NCI-H146 treated with DMSO at 0.1 percent for 48 hours (cell line): ENCODE data around the gene NOC2L.

ENCODE experiments used
- DNase-seq: peaks from one replicate; lab custom pipeline; 2025; ENCODE audit not compliant: unreplicated experiment; lab: John Stamatoyannopoulos, UW

Gene NOC2L

DNA sequence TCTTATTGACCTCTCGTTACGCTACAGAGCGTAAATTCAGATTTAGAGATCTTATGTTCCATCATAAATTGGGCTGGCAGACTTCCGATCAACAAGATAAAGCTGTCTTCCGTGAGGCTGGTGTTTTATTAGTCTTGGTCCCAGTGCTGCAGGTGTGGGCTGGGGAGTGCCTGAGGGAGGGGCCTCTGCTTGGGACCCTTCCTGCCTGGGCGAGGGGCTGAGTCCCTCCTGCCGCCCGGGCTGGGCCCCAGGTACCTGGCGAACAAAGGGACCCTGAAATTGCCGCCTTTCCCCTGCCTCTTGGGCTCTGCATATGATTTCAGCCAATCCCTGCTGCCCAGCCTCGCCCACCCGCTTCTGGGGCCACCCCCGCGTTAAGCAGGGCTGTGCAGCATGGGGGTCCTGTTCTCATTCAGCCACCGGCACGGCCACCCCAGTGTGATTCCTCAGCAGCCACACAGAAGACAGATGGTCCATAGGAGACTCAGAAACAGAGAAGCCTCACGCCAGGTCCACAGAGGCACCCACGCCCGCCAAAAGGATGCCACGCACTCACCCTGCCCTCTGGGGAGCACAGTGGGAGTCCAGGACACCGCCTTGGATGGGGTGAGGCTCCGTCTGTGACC lies 41.5 kb downstream of the NOC2L start:
- DNase-seq: no peak

- DNase-seq: no peak
These were observed 42.0 kb downstream of the NOC2L start for GRCh38 chr1:917076-917459.

GRCh38 chr1:916173-917075 lies 42.6 kb downstream of the NOC2L start:
- no peak for DNase-seq

DNA sequence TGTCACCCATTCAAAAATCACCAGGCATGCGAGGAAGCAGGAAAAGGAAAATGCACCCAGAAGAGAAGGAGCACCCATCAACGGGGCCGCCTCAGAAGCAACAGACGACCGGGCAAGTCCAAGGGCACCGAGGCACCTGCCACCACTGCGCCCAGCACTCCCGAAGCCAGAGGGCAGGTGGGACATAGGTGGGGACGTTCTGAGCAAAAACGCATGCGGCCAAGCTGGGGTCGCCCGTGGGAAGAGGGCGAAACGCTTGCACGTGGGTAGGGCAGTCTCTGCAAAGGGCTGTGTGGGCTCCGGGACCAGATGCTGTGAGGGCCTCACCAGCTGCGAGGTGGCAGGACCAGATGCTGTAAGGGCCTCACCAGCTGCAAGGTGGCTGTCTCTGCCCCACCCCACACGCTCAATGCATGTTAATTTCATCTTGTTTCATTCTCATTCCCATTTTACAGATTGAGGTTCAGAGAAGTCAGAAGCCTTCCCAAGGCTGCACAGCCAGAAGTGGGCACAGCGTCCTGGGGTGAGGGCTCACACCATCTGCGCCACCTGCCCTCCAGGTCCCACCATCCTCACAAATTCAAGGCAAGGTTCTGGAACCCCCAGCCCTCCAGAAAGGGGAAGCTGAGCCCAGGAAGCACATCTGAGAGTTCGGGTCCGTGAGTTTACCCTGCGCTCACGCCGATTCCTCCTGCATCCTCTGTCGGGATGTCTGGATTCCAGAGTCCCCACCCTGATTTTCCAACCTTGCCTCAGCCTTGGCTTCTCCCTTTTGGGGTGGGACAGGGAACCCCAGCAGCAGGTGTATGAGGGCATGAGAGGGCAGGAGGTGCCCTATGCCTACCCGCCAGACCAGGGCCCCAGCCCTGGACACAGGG lies 43.5 kb downstream of the NOC2L start:
- DNase-seq: no peak

DNA sequence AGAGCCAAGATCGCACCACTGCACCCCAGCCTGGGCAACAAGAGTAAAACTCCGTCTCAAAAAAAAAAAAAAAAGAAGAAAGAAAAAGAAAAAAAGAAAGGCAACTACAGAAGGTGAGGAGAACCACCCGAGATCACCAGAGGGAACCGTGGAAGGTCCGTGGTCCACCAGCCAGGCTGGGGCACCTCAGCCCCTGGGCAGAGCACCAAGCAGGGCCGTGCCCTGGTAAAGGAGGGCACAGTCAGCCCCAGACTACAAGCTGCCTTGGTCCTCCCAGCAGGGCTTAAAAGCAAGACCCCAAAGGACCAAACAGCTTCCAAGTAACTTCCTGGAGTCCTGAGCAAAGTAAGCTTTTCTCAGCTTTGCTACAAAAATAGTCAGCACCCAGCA lies 44.2 kb downstream of the NOC2L start:
- no peak for DNase-seq

DNA sequence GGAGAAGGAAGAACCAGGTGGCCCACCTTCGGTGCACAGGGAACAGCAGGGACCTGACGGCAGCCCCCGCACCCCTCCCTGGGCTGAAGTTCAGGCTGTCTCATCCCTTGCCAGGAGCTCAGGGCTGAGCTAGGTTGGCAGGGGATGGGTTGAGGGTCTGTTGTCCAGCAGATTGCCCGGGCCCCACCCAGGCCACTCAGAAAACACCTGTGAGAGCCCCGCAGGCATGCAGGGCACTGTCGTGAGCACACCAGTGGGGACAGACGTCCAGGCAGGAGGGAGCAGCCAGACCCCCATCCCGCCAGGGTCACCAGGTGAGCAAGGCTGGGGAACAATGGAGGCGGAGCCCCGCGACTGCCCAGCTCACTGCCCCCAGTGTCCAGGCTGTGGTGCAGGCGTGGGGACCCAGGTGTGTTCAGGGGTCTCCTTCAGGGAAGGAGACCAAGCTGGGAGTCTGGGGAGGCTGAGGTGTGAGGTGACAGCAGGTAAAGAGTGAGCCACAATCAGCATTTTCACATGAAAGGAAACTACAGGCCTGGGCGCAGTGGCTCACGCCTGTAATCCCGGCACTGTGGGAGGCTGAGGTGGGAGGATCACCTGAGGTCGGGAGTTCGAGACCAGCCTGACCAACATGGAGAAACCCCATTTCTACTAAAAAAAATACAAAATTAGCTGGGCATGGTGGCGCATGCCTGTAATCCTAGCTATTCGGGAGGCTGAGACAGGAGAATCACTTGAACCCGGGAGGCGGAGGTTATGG lies 44.7 kb downstream of the NOC2L start:
- DNase-seq: no peak

DNA sequence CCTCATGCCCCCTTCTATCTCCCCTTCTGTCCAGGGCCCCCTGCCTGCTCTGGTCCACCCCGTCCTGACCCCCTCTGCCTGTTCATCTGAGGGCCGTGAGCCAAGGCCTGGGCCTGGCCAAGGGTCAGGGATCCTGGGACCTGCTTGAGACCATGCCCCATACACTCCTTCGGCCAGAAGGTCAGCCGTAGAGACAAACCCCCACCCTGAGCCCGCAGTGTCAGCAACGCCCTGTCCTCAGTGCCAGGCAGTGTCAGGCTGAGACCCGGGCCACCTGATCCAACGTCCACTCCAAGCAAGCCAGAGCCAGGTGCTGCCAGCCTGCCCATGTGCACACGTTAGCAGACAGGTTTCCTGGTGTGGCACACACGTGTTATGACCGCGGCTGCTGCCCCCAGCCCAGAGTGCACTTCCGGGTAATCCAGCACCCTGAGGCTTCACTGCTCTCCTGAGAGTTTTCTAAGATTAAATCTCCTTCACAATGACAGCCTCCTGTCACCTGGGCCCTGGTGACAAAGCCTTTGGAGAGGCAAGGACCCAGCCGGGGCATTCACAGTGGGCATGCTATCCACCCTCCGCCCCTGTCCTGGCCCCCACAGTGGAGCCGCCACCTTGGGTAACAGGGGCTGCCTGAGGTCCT lies 45.4 kb downstream of the NOC2L start:
- DNase-seq: no peak

GRCh38 chr1:912740-913301 lies 46.2 kb downstream of the NOC2L start:
- DNase-seq: no peak

DNA sequence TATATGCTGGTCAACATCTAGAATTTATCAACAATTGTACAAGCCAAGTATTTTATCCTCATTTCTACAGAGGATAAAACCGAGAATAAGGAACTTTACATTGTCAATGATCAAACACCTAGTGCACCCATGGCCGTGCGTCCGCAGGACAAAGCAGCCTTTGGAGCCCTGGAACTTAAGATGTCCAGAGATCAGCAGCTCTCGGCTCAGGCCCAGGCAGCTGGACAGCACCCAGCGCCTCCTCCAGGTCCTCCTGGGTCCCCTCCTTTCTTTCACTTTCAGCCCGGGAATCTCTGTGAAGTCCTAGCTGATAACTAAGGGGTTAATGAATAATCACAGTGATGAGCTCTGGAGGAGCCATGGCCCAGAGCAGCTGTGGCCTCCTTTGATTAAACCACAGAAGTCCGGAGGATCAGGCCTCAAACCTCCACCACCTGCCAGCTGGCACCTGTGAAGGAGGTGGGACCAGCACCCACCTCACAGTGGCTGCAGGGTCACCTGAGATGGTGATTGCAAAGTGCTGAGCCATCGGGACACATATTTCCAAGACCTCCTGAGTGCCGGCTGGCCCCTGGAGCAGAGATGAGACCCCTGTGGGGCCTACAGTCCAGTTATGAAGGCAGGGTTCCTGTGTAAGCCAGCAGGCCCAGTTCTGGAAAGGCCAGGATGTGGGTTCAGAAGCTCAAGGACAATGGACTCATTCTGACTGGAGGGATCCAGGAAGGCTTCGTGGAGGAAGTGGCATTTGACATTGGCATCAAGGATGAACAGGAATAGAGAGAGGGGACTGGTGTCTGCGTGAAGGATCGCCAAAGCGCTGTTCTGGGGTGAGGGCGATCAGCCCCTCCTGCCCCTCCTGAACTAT lies 46.9 kb downstream of the NOC2L start:
- no peak for DNase-seq

DNA sequence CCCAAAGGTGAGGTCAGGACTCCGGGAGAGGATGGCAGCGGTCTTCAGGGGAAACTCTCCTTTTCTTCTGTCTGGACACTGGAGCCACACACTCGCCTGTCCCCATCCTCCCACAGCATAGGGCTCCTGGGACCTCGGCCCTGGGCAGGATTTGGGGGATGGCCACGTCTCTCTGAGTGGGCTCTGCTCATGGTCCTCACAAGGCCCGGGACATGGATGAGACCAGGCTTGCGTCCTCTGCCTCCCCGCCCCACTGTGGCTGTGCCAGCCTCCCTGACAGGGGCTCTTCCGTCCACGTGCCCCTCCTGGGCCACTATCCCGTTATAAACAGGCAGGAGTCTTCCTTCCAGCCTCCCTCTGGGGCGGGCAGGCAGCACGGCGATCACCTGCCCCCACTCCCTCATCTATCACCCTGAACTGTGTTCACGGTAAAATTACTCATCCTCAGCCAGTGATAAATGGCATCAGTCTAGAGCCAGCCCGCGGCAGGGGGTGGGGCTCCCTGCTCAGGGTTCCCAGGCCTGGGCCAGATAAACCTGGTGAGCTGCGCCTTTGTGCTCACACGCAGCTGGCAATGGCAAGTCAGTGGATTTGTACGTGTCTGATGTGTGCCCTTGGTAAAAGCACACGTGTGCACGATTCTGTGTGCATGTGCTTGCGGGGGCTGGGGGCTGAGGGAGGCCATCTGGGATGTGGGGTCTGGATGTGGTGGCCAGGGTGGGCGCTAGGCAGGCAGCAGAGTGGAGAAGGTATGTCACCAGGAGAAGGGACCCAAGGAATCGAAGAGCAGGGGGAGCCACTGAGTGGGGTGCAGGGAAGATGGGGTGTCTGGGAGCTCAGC lies 48.0 kb downstream of the NOC2L start:
- peak; percentile 10 for DNase-seq

DNA sequence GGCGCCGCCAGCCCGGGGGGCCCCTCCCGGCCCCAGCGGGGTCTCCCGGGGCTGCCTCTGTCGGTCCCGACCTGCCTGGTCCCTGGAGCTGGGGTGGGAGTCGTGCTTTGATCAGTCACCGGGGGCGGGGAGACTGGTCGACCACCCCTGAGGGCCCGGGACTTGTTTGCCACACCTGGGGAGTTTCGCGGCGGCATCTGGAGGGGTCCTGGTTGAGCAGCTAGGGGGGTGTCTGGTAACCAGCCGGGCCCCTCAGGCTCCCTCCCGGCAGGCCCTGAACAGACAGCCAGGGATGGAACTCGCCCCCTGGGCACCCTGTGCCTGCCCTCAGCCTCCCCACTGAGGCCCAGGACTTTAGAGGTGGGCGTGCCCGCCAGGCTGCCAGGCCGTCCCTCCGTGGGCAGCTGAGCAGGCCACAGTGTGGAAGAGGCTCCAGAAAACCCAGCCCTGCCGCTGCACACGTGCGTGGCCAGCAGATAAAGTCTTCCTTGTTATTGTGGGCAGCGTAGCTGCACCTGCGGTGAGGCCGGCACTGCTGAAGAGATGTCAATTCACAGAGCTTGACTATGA lies 48.7 kb downstream of the NOC2L start:
- DNase-seq: no peak

- DNase-seq: no peak
These were observed 49.2 kb downstream of the NOC2L start for GRCh38 chr1:909861-910310.

DNA sequence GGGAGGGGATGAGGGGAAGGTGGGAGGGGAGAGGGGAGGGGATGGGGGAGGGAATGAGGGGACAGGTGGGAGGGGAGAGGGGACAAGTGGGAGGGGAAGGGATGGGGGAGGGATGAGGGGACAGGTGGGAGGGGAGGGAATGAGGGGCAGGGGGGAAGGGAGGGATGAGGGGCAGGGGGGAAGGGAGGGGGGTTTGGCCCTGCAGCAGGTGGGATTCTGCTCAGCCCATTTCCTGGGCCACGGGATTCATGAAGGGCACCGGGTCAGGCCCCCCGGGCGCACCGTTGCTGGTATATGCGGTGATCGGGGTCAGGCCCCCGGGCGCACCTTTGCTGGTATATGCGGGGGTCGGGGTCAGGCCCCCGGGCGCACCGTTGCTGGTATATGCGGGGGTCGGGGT lies 50.4 kb downstream of the NOC2L start:
- no peak for DNase-seq

GRCh38 chr1:907611-908451 lies 51.2 kb downstream of the NOC2L start:
- no peak for DNase-seq

DNA sequence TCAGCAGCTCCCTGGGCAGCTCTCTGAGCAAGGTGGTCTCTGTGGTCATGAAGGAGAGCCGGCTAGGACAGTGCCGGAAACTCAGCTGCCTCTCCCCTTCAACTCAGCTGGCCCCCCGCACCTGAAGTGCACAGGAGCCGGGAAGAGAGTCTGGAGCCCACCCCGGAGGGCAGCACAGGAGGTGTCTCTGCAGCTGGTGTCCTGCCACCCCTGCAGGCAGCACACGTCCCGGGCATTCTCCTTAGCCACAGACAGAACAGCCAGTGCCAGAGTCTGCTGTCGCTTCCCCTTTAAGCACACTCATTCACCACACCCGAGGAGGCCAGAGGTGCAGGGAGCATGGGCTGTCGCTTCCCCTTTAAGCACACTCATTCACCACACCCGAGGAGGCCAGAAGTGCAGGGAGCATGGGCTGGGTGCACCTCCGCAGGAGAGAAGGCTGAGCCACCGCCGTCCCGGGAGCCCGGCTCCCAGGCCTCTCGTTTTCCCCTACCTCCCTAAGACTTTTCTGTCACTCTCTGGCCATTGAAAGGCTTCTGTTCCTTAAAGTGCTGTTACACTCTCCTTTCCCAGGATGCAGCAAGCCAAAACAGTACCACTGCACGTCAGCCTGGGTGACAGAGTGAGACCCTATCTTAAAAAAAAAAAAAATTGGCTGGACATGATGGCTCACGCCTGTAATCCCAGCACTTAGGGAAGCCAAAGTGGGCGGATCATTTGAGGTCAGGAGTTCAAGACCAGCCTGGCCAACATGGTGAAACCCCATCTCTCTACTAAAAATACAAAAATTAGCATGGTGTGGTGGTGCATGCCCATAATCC lies 52.2 kb downstream of the NOC2L start:
- no peak for DNase-seq
